GM18519 (cell line): ENCODE results near the gene TRIM44.
A peak's percentile ranks its signal among the peaks of the same experiment; 100 is the strongest.

Source experiments
- ATAC-seq: cut with Tn5 transposase; IDR thresholded peaks from one replicate; pipeline ENCODE4 v1.9.1; 2021; ENCODE audit warnings: mild to moderate bottlenecking, moderate library complexity; ENCODE audit not compliant: unreplicated experiment, low FRiP score

Gene TRIM44, protein sequence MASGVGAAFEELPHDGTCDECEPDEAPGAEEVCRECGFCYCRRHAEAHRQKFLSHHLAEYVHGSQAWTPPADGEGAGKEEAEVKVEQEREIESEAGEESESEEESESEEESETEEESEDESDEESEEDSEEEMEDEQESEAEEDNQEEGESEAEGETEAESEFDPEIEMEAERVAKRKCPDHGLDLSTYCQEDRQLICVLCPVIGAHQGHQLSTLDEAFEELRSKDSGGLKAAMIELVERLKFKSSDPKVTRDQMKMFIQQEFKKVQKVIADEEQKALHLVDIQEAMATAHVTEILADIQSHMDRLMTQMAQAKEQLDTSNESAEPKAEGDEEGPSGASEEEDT

DNA sequence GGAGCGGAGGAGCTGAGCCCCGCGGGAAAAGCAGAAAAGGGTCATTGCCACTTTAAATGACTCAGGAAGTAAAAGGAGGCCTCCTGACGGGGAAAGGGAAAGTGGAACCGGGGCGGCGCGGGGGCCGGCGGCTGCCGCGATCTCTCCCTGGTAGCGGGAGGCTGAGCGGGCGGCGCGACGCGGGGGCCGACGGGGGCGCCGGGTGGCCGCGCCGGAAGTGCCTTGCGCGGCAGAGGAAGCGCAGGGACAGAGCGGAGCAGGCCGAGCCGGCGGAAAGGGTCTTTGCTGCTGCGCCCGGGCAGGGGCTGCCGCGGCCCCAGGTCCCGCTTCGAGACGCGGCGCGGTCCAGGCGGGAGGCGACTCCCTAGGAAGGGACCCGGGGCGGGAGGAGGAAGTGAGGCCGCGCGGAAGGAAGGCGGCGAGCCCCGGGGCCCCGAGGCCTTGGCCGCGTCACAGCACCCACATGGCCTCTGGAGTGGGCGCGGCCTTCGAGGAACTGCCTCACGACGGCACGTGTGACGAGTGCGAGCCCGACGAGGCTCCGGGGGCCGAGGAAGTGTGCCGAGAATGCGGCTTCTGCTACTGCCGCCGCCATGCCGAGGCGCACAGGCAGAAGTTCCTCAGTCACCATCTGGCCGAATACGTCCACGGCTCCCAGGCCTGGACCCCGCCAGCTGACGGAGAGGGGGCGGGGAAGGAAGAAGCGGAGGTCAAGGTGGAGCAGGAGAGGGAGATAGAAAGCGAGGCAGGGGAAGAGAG is at the start of gene TRIM44:
Gene TRIM44 (plus strand): TSS at position 127 of the 759 bp plus-strand sequence. CDS start 337 bp downstream, at position 464.
- peak; percentile 79 for ATAC-seq

GRCh38 chr11:35614939-35615569 is 47.5 kb upstream of the TRIM44 start:
- ATAC-seq, result no peak

DNA sequence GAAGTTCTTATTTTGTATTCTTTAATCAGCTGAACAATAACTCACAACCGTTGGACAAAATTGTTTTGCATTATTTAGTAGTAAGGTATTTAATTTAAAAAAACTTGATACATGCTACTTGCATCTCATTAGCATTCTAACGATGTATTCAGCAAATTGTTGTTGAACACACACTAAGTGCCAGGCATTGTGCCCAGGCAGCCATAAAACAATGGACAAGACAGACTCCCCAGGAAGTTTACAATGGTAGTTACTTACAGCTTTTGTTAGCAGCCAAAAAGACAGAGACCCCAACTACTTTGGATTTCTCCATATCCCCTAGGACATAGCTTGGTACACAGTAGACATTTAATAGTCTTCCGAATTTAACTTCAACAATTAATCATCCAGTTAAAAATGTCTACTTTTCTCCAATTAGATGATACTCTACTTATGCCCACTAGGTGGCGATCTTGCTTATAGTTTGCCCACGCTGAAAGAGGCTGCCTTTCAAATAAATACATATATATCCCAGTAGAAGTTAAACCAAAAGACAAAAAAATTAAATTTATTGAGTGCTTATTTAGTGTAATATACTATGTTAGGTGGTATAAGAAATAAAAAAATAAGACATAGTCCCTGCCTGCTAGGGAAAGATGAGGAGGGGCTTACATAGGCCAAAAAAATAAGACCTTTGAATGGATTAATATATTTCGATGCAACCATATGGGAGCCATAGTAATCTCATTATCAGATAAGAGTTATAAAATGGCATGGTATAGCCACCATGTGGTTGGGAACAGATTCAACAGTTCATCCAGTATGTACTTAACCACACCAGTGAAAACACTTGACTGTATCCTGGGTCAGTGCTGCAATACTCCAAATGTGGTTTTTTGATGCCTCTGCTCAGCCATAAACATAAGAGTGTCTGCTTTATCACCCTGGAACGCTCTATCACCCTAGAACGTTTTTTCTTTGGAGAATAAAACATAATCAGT is 46.4 kb upstream of the TRIM44 start:
- no peak for ATAC-seq

DNA sequence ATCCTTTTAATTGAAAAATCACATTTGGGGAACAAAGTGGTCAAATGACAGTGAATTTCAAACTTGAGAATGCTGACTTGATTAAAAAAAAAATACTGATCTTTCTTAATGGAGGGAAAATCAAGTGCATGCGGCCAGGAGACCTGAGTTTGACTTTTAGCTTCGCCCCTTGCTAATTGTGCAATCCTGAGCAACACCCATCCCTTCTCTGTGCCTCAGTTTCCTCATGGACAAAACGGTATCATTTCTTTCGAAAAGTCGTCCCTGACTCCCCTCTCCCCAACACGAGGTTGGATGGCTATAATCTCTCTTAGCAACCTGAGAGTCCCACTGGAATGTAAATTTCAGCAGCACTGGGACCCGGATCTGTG is 45.3 kb upstream of the TRIM44 start:
- no peak for ATAC-seq

- peak; percentile 18 for ATAC-seq
Measured at GRCh38 chr11:35617687-35618496, 44.7 kb upstream of the TRIM44 start, which contains the start of gene FJX1. Gene FJX1 (plus strand): TSS chr11:35618460. CDS start chr11:35618637, 177 bp downstream.

DNA sequence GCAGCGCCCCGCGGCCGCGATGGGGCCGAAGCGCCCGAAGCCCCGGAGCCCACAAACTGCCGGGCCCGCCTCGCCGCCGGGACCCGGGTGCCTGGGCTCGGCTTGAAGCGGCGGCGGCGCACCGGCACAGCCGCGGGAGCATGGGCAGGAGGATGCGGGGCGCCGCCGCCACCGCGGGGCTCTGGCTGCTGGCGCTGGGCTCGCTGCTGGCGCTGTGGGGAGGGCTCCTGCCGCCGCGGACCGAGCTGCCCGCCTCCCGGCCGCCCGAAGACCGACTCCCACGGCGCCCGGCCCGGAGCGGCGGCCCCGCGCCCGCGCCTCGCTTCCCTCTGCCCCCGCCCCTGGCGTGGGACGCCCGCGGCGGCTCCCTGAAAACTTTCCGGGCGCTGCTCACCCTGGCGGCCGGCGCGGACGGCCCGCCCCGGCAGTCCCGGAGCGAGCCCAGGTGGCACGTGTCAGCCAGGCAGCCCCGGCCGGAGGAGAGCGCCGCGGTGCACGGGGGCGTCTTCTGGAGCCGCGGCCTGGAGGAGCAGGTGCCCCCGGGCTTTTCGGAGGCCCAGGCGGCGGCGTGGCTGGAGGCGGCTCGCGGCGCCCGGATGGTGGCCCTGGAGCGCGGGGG is 44.0 kb upstream of the TRIM44 start:
- ATAC-seq, result peak; percentile 31

GRCh38 chr11:35619116-35619854 is 43.3 kb upstream of the TRIM44 start:
- ATAC-seq, result peak; percentile 24

DNA sequence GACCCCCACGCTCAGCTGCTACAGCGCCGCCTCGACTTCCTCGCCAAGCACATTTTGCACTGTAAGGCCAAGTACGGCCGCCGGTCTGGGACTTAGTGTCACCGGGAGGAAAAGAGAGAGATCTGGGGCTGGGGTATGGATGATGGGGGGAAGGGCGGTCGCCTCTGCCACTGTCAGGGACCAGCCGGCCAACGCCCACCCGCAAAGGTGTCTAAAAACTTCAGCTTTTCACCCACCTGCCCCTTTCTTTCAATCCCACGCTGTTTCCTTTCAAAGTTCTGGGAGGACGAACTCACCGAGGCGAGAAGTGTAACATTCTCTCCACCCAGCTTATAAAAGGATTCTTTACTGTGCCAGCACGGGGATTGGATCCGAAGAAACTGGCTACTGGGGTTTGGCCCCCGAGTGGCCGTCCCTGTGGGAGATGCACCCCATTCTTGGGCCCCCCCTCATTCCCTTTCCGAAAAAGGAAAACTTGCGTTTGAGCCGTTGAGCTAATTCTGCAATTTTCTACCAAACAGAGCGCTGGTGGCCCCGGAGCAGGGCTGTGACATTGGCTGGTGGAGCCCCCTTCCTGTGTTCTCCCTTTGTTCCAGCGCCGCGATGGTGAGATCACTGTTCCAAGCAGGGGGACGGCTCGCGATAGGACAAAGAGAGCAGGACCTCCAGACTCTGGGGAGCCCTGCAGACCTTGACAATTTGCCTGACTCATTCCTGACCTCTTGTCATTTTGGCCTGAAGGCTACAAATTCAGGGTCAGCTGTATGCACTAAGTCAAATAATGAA is 42.5 kb upstream of the TRIM44 start:
- ATAC-seq, result no peak

DNA sequence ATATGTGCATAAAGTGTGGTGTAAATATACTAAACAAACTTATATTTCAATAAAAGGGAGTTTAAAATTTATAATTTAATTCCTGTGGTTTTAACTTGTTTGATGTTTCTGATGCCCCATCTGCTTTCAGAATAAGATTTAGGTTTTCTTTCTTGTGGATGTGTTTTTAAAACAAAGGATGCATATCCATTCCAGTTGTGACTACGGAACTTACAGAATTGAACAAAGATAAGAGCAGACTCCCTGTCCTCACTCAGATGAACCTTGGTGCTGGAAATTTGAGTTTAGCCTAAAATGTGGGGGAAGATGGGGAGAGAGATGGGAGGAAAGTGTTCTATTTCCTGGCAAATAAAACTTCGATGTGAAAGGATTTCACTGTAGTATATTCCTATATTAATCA is 41.8 kb upstream of the TRIM44 start:
- ATAC-seq, result no peak

GRCh38 chr11:35621620-35622019 is 41.0 kb upstream of the TRIM44 start:
- no peak for ATAC-seq

GRCh38 chr11:35622070-35622469 is 40.5 kb upstream of the TRIM44 start:
- ATAC-seq, result no peak

GRCh38 chr11:35623621-35624168 is 38.9 kb upstream of the TRIM44 start:
- ATAC-seq, result no peak

DNA sequence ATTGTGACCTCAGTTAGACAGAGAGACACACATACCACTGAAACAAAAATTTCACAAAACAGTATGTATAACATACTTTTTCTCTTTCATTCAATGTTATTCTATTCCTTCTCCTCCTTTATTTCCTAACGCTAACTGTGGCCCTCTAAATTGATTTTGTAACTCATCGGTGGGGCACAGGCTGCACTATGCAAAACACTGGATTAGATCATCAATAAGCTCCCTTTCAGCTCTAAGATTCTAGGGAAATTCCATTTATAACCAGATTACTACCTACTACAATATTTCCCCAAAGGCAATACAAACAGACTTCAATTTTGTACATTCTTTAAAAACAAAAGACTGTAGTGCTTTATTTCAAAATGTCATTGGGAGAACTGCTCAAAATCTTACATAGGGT is 38.3 kb upstream of the TRIM44 start:
- no peak for ATAC-seq

- no peak for ATAC-seq
Measured at GRCh38 chr11:35624781-35625180, 37.8 kb upstream of the TRIM44 start.

DNA sequence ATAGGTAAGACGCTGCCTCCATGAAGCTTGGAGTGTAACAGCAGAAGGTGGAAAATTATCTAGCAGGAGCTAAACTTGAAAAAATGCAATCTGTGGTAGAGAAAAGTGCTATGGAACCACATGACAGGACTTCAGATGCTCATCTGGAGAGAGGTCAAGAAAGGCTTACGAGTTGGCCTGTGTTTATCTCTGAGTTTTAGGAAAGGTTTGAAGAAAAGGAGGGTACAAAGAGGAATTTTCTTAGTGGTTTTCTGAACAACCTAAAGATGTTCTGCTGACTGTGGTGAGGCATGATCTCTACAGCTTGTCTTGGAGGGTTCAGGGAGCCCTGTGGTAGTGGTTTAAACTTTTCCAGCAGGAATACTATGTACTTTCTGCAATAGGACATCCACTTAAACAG is 36.1 kb upstream of the TRIM44 start:
- ATAC-seq, result no peak

DNA sequence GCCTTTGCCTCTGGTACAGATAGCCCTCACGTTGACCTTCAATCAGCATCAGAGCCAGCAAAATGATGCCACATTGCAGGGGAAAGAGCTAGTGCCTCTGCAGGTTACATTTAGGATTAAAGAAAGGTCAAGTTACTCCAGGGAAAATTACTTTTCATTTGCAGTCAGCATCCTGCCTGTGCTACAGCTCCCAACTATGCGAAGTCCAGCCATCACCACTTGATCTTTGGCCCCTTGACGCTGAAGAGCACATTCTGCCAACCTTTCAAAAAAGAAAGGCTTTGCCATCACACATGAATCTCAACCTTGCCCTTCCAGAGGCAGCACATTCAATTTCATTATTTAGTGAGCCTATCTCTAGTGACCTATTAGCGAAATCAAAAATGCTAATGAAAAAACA is 33.1 kb upstream of the TRIM44 start:
- no peak for ATAC-seq

DNA sequence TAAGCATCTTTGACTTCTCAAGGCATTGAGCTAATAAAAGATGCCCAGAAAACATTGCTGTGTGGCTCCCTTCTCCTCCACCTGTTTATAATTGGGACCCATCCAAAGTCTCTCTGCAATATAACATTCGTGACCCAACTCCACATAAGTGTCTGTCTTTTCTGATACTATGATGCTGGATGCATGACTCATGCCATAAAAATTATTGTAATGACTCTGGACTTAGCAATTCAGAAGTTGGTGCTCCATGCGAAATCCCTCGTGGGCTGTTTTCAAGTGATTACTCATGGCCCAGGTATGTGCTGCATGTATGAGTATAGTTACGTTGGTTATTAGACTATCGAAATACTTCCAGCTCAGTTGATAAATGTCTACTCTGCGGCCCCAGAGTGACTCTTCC is 32.7 kb upstream of the TRIM44 start:
- ATAC-seq, result no peak
